Psoas muscle (tissue), 8 donors: Measurements from ENCODE around the gene MID1. TPM values are rescaled to one million over a fixed set of nuclear protein-coding genes. Genes with fewer than 3 reads are reported as not detected.

ENCODE experiments used
- ATAC-seq, 4 donors: fragments of 200-7000 bp; cut with Tn5 transposase; one replicate each; pipeline ENCODE4 v1.9.1; 2020; ENCODE audit warnings: moderate library complexity in 3 of 4, mild to moderate bottlenecking in 2 of 4
- DNase-seq, 2 donors: peaks; one replicate each; pipeline ENCODE4 v3.0.0-alpha.2; 2020
- H3K27ac ChIP-seq: fragments of 200-600 bp; one replicate; pipeline ENCODE4 v1.8.0; 2022
- H3K27me3 ChIP-seq, 3 donors: fragments of 200-600 bp in 1 of 3; one replicate each; pipeline versions ENCODE4 v1.6.1 to v1.8.0; 2013 to 2022; ENCODE audit warnings: low read length in 2 of 3, mild to moderate bottlenecking in 2 of 3, moderate library complexity in 1 of 3; ENCODE audit not compliant: insufficient read depth in 3 of 3
- H3K36me3 ChIP-seq, 2 donors: fragments of 200-600 bp in 1 of 2; one replicate each; pipeline versions ENCODE4 v1.6.1 to v1.8.0; 2013 to 2022; ENCODE audit warnings: low read depth in 1 of 2, mild to moderate bottlenecking in 1 of 2, moderate library complexity in 1 of 2; ENCODE audit not compliant: insufficient read depth in 1 of 2
- H3K4me1 ChIP-seq: fragments of 200-600 bp; one replicate; pipeline ENCODE4 v1.8.0; 2022
- H3K4me3 ChIP-seq: fragments of 200-600 bp; one replicate; pipeline ENCODE4 v1.8.0; 2022; ENCODE audit warnings: mild to moderate bottlenecking
- H3K9me3 ChIP-seq: fragments of 200-600 bp; one replicate; pipeline ENCODE4 v1.8.0; 2022
- CTCF ChIP-seq: fragments of 200-600 bp; IDR thresholded peaks from one replicate; pipeline ENCODE4 v1.8.0; 2022; ENCODE audit warnings: antibody characterized with exemption
- WGBS, 3 donors: extraction: QIAGEN DNeasy Blood & Tissue Kit; methylation state at CpG; one replicate each; pipeline versions ENCODE4 v1.1.6 to v1.1.7; 2013; 5-methylcytosine and 5-hydroxymethylcytosine counted together
- intact Hi-C, 2 donors: fragments of 100-400 bp; cut with DNase I; formaldehyde crosslinking; loops; one replicate each; pipeline versions ENCODE4 v1.11.0 to v1.14.2; 2022
- polyA plus RNA-seq, 3 donors: library from polyadenylated mRNA; stranded (reverse); fragments of 200-250 nt; gene quantifications; one replicate each; pipeline ENCODE4 v1.2.3, GENCODE V29; 2013
- total RNA-seq, 4 donors: library from RNA; stranded (reverse); fragmentation: NEBNext Ultra II Directional in 2 of 4; extraction: Animal tissue kit (Norgen Biotek cat#: 25700) in 2 of 4; gene quantifications; one replicate each; pipeline versions ENCODE4 v1.2.1 to v1.2.4, GENCODE V29; 2021 to 2023
- donor health status: healthy with polysubstance abuse.
- donor health status: DM: no; HTN: no; CAD: no; lungs with moderate emphysema.
- donor health status: Bipolar disorder and iron deficiency.
- donor health status: healthy.
- donor health status: DM: yes; HTN: yes; CAD: no.
- donor health status: DM: no; HTN: no; CAD: no.
- donor health status: DM: no; HTN: no; CAD: no.
- donor health status: DM: yes; HTN: yes; CAD: no.

Gene MID1
- total and polyA plus RNA-seq, 7 donors = 0.28 to 1.6 (median 0.90) TPM

DNA sequence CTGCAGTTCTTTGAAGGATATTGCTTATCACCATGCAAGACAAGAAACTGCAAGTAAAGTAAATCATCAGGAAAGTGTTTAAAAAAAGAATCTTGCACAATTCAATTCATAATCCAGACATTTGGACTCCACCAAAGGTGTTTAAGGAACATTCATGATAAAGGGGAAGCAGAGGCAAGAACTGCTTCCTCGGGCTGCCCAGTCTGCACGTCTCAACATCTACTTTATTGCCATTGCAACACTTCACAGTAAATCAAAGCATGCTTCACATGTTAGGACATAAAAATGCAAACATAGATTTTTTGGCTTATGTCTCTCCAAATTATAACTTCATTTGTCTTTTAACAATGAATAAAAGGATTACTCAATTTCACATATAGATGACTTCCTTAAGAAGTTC, 42.5 kb downstream of the MID1 start:
- intact Hi-C loops = no loop called here
- no peaks in the 10 kb centered on the region for H3K4me1 ChIP-seq
- H3K27ac ChIP-seq = no peak overlapping the region
- WGBS, 3 donors = 46 to 60% (median 49%) methylated on average over 2 of the region's 2 CpGs
- no peaks in the 10 kb centered on the region for H3K36me3 ChIP-seq
- H3K9me3 ChIP-seq = no peaks in the 10 kb centered on the region
- H3K4me3 ChIP-seq = no peak overlapping the region
- H3K27me3 ChIP-seq = peaks cover 0 to 6% (median 0%) of the 10 kb centered on the region in 3 donors
- no peak for DNase-seq
- TF ChIP-seq CTCF = no peak
- no peak for ATAC-seq

GRCh38 chrX:10576777-10577447, 43.5 kb downstream of the MID1 start:
- WGBS, 3 donors = 58 to 81% (median 71%) methylated on average over 15 to 16 of the region's 16 CpGs
- no peak for TF ChIP-seq CTCF
- DNase-seq (no peak), ATAC-seq (no peak)
- no peaks in the 10 kb centered on the region for H3K4me1 ChIP-seq
- H3K27ac ChIP-seq = peak overlapping the region; percentile 36
- intact Hi-C loops = no loop called here
- H3K9me3 ChIP-seq = no peaks in the 10 kb centered on the region
- H3K36me3 ChIP-seq = no peaks in the 10 kb centered on the region
- H3K27me3 ChIP-seq = peaks cover 0 to 6% (median 0%) of the 10 kb centered on the region in 3 donors
- H3K4me3 ChIP-seq = peak overlapping the region; percentile 25

- TF ChIP-seq CTCF = no peak
- WGBS, 3 donors = 56 to 70% (median 66%) methylated on average over 4 of the region's 4 CpGs
- H3K27me3 ChIP-seq = peaks cover 0 to 6% (median 0%) of the 10 kb centered on the region in 3 donors
- H3K9me3 ChIP-seq = no peaks in the 10 kb centered on the region
- DNase-seq (no peak), ATAC-seq (no peak)
- H3K27ac ChIP-seq = no peak overlapping the region
- no peaks in the 10 kb centered on the region for H3K36me3 ChIP-seq
- intact Hi-C loops = no loop called here
- no peaks in the 10 kb centered on the region for H3K4me1 ChIP-seq
- peak overlapping the region; percentile 25 for H3K4me3 ChIP-seq
Measured at GRCh38 chrX:10576186-10576585, 44.2 kb downstream of the MID1 start.

GRCh38 chrX:10574663-10575062, 45.7 kb downstream of the MID1 start:
- TF ChIP-seq CTCF = no peak
- Histone ChIP-seq H3K27me3 (peaks cover 0 to 6% (median 0%) of the 10 kb centered on the region in 3 donors), H3K9me3 (no peaks in the 10 kb centered on the region), H3K4me3 (no peak overlapping the region), H3K4me1 (no peaks in the 10 kb centered on the region), H3K36me3 (no peaks in the 10 kb centered on the region), H3K27ac (no peak overlapping the region)
- no peak for DNase-seq
- 27 to 50% (median 27%) methylated on average over 4 of the region's 4 CpGs for WGBS, 3 donors
- intact Hi-C loops = no loop called here
- no peak for ATAC-seq

- DNase-seq (no peak), ATAC-seq (no peak)
- no peak overlapping the region for H3K4me3 ChIP-seq
- WGBS, 3 donors = 37 to 69% (median 54%) methylated on average over 1 of the region's 1 CpG
- H3K27ac ChIP-seq = no peak overlapping the region
- intact Hi-C loops = no loop called here
- no peaks in the 10 kb centered on the region for H3K4me1 ChIP-seq
- no peak for TF ChIP-seq CTCF
- H3K36me3 ChIP-seq = no peaks in the 10 kb centered on the region
- H3K9me3 ChIP-seq = no peaks in the 10 kb centered on the region
- peaks cover 0 to 6% (median 0%) of the 10 kb centered on the region in 3 donors for H3K27me3 ChIP-seq
Measured at GRCh38 chrX:10571260-10571659, 49.1 kb downstream of the MID1 start.
